DMS53 treated with DMSO at 0.1 percent for 48 hours (cell line): ENCODE data around the gene KATNIP.

Source experiments
- DNase-seq: peaks from one replicate; lab custom pipeline; 2025; ENCODE audit not compliant: unreplicated experiment; lab: John Stamatoyannopoulos, UW

The KATNIP gene

GRCh38 chr16:27579087-27579980 lies 29.4 kb downstream of the KATNIP start:
- no peak for DNase-seq

GRCh38 chr16:27582883-27583282 lies 32.9 kb downstream of the KATNIP start:
- DNase-seq: no peak

- no peak for DNase-seq
Observed at GRCh38 chr16:27583634-27584033, 33.7 kb downstream of the KATNIP start.

- DNase-seq: no peak
Observed at GRCh38 chr16:27585200-27585599, 35.3 kb downstream of the KATNIP start.

GRCh38 chr16:27586711-27587110 lies 36.8 kb downstream of the KATNIP start:
- no peak for DNase-seq

GRCh38 chr16:27588057-27588456 lies 38.1 kb downstream of the KATNIP start:
- DNase-seq: no peak

GRCh38 chr16:27591837-27592236 lies 41.9 kb downstream of the KATNIP start:
- no peak for DNase-seq

GRCh38 chr16:27595475-27595874 lies 45.5 kb downstream of the KATNIP start:
- DNase-seq: no peak

GRCh38 chr16:27595993-27596392 lies 46.0 kb downstream of the KATNIP start:
- no peak for DNase-seq

GRCh38 chr16:27596411-27596810 lies 46.5 kb downstream of the KATNIP start:
- DNase-seq: no peak

- DNase-seq: no peak
Observed at GRCh38 chr16:27597361-27597760, 47.4 kb downstream of the KATNIP start.

GRCh38 chr16:27598220-27598619 lies 48.3 kb downstream of the KATNIP start:
- no peak for DNase-seq

- no peak for DNase-seq
Observed at GRCh38 chr16:27598931-27599565, 49.1 kb downstream of the KATNIP start.

- no peak for DNase-seq
Observed at GRCh38 chr16:27599606-27600005, 49.7 kb downstream of the KATNIP start.
